OCI-LY1 (cell line): Measurements from ENCODE around the gene S100A2.

Experiments used
- EZH2 ChIP-seq: fragments of 200-600 bp; sonication (generic), shearing (Covaris generic); IDR thresholded peaks from 2 replicates; pipeline ENCODE4 v1.8.0; 2017; ENCODE audit warnings: borderline replicate concordance, mixed run types, mild to moderate bottlenecking, antibody characterized with exemption, low read length, moderate library complexity, mixed read lengths
- TF ChIP-seq, protein P1 (sequence below): fragments of 200-600 bp; sonication (generic), shearing (Covaris generic); IDR thresholded peaks from 2 replicates; pipeline ENCODE4 v1.5.1; 2017; ENCODE audit warnings: mild to moderate bottlenecking, antibody characterized with exemption, low read length, moderate library complexity, mixed read lengths

DNA sequence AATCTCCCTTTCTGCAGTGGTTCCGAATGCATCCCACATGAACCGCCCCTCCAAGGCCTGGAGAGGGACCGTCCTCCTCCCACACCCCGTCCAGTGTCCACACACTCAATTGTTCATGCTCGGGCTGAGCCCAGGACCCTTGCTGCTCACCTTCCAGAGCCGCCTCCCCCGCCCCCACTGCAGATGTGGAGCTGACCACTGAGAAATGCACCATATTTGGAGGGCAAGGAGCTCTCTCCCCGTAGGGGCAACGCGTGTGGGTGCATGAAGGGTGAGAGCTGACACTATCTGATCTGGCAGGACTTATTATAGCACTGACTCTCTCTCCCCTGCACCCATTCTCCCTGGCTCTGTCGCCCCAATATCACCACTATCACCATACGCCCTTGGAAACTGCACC is 12.5 kb downstream of the S100A2 start:
- TF ChIP-seq, protein P1, sequence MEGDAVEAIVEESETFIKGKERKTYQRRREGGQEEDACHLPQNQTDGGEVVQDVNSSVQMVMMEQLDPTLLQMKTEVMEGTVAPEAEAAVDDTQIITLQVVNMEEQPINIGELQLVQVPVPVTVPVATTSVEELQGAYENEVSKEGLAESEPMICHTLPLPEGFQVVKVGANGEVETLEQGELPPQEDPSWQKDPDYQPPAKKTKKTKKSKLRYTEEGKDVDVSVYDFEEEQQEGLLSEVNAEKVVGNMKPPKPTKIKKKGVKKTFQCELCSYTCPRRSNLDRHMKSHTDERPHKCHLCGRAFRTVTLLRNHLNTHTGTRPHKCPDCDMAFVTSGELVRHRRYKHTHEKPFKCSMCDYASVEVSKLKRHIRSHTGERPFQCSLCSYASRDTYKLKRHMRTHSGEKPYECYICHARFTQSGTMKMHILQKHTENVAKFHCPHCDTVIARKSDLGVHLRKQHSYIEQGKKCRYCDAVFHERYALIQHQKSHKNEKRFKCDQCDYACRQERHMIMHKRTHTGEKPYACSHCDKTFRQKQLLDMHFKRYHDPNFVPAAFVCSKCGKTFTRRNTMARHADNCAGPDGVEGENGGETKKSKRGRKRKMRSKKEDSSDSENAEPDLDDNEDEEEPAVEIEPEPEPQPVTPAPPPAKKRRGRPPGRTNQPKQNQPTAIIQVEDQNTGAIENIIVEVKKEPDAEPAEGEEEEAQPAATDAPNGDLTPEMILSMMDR: no peak
- TF ChIP-seq EZH2: no peak
